ENCODE results near the gene PDE4B. TPM values are rescaled to one million over a fixed set of nuclear protein-coding genes. Genes with fewer than 3 reads are reported as not detected.

Gene PDE4B
- total RNA-seq, 1 donor = 2.3 TPM

- peak; percentile 75 for DNase-seq (ENCODE audit: low read depth)
- TF ChIP-seq, protein P1, sequence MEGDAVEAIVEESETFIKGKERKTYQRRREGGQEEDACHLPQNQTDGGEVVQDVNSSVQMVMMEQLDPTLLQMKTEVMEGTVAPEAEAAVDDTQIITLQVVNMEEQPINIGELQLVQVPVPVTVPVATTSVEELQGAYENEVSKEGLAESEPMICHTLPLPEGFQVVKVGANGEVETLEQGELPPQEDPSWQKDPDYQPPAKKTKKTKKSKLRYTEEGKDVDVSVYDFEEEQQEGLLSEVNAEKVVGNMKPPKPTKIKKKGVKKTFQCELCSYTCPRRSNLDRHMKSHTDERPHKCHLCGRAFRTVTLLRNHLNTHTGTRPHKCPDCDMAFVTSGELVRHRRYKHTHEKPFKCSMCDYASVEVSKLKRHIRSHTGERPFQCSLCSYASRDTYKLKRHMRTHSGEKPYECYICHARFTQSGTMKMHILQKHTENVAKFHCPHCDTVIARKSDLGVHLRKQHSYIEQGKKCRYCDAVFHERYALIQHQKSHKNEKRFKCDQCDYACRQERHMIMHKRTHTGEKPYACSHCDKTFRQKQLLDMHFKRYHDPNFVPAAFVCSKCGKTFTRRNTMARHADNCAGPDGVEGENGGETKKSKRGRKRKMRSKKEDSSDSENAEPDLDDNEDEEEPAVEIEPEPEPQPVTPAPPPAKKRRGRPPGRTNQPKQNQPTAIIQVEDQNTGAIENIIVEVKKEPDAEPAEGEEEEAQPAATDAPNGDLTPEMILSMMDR (IDR thresholded peaks at IDR 0.05; ENCODE audit: insufficient read depth, low read length) = no peak
- H3K4me3 ChIP-seq (ENCODE audit: low read depth, low read length) = peak overlapping the region; percentile 11
Observed at GRCh38 chr1:66300972-66301451, 508.3 kb downstream of the PDE4B start.

- TF ChIP-seq, protein P1 (IDR thresholded peaks at IDR 0.05; ENCODE audit: insufficient read depth, low read length) = no peak
- DNase-seq (ENCODE audit: low read depth) = no peak
- H3K4me3 ChIP-seq (ENCODE audit: low read depth, low read length) = no peak overlapping the region
Observed at GRCh38 chr1:66302184-66302742, 509.6 kb downstream of the PDE4B start.

- no peak overlapping the region for H3K4me3 ChIP-seq (ENCODE audit: low read depth, low read length)
- TF ChIP-seq, protein P1 (IDR thresholded peaks at IDR 0.05; ENCODE audit: insufficient read depth, low read length) = no peak
- no peak for DNase-seq (ENCODE audit: low read depth)
Observed at GRCh38 chr1:66302815-66303214, 510.1 kb downstream of the PDE4B start.

DNA sequence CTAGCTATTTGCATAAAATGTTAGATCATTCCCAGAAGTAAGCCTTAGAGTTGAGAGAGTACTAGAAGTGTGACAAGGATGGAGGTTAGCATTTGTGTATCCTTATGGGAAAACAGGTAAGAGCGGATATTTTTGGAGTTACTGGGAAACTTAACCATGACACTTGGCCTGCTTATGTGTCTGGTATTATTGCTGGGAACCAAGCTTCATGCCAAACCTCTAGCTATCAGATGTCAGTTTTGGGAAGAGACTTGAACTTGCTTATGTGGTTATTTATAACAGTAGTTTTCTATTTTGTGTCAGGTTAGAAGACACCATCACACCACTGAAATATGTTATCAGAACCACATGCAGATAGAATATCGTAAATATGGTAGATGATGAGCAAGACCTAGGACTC lies 511.0 kb downstream of the PDE4B start:
- no peak for DNase-seq (ENCODE audit: low read depth)
- TF ChIP-seq, protein P1 (IDR thresholded peaks at IDR 0.05; ENCODE audit: insufficient read depth, low read length) = no peak
- no peak overlapping the region for H3K4me3 ChIP-seq (ENCODE audit: low read depth, low read length)

- TF ChIP-seq, protein P1 (IDR thresholded peaks at IDR 0.05; ENCODE audit: insufficient read depth, low read length) = no peak
- DNase-seq (ENCODE audit: low read depth) = no peak
Observed at GRCh38 chr1:66304128-66304527, 511.4 kb downstream of the PDE4B start.

GRCh38 chr1:66305927-66306326 lies 513.2 kb downstream of the PDE4B start:
- TF ChIP-seq, protein P1 (IDR thresholded peaks at IDR 0.05; ENCODE audit: insufficient read depth, low read length) = no peak
- no peak for DNase-seq (ENCODE audit: low read depth)

More at GRCh38 chr1:66304128-66304527, 511.4 kb downstream of the PDE4B start:
- no peak overlapping the region for H3K4me3 ChIP-seq (ENCODE audit: low read depth, low read length)

More at GRCh38 chr1:66305927-66306326, 513.2 kb downstream of the PDE4B start:
- no peak overlapping the region for H3K4me3 ChIP-seq (ENCODE audit: low read depth, low read length)
